PC-3 (cell line): ENCODE results near the gene TSGA10IP. TPM values are rescaled to one million over a fixed set of nuclear protein-coding genes. Genes with fewer than 3 reads are reported as not detected.

ENCODE experiments used
- ATAC-seq: fragments of 200-7000 bp; cut with Tn5 transposase; 2 replicates; pipeline ENCODE4 v1.9.1; 2020; ENCODE audit warnings: mild to moderate bottlenecking, moderate library complexity
- BruUV-seq: library from RNA; stranded (reverse); fragments of 400-500 nt; replicated peaks from 2 replicates; lab custom pipeline; 2021; lab: Mats Ljungman, UMichigan
- CTCF ChIA-PET: fragments of 300-600 bp; sonication (Branson Sonifier 250); formaldehyde crosslinking; loops from one replicate; lab custom pipeline; 2022; ENCODE audit warnings: antibody characterized with exemption; lab: Charles Lee
- POLR2A ChIA-PET: fragments of 300-600 bp; sonication (Branson Sonifier 250); formaldehyde crosslinking; loops from one replicate; lab custom pipeline; 2022; ENCODE audit warnings: antibody characterized with exemption; ENCODE audit not compliant: unreplicated experiment; lab: Charles Lee
- DNase-seq: peaks from one replicate; pipeline ENCODE4 v3.0.0-alpha.2; 2015
- H2AFZ ChIP-seq: fragments of 300-600 bp; sonication (generic); 2 replicates; pipeline ENCODE4 v1.6.0; 2016; ENCODE audit warnings: antibody characterized with exemption, low read length
- H3F3A ChIP-seq: fragments of 300-600 bp; sonication (generic); one replicate; pipeline ENCODE4 v1.6.0; 2017; ENCODE audit warnings: antibody characterized with exemption, low read length, control low read depth, mild to moderate bottlenecking; ENCODE audit not compliant: unreplicated experiment
- H3K27ac ChIP-seq: fragments of 300-600 bp; sonication (generic); 2 replicates; pipeline ENCODE4 v1.5.1; 2016; ENCODE audit warnings: mild to moderate bottlenecking, low read length
- H3K27me3 ChIP-seq: fragments of 300-600 bp; sonication (generic); 2 replicates; pipeline ENCODE4 v1.6.1; 2016; ENCODE audit warnings: low read length, mixed read lengths
- H3K36me3 ChIP-seq: fragments of 300-600 bp; sonication (generic); 2 replicates; pipeline ENCODE4 v1.6.1; 2016; ENCODE audit warnings: low read depth, mixed run types, low read length, mixed read lengths
- H3K4me1 ChIP-seq: fragments of 300-600 bp; sonication (generic); 2 replicates; pipeline ENCODE4 v1.5.1; 2016; ENCODE audit warnings: low read length; ENCODE audit not compliant: insufficient read depth
- H3K4me2 ChIP-seq: fragments of 300-600 bp; sonication (generic); 2 replicates; pipeline ENCODE4 v1.6.0; 2016; ENCODE audit warnings: low read length
- H3K4me3 ChIP-seq: fragments of 300-600 bp; sonication (generic); 2 replicates; pipeline ENCODE4 v1.5.1; 2016; ENCODE audit warnings: mild to moderate bottlenecking, low read length, mixed read lengths
- H3K79me2 ChIP-seq: fragments of 300-600 bp; sonication (generic); 2 replicates; pipeline ENCODE4 v1.6.1; 2017; ENCODE audit warnings: low read length, mixed read lengths
- H3K9ac ChIP-seq: fragments of 300-600 bp; sonication (generic); 2 replicates; pipeline ENCODE4 v1.6.0; 2016; ENCODE audit warnings: mild to moderate bottlenecking, low read length
- H3K9me2 ChIP-seq: fragments of 300-600 bp; sonication (generic); replicated peaks from 2 replicates; pipeline ENCODE4 v1.6.1; 2016; ENCODE audit warnings: mixed run types, low read length, mixed read lengths
- H3K9me3 ChIP-seq: fragments of 300-600 bp; sonication (generic); 2 replicates; pipeline ENCODE4 v1.6.1; 2016; ENCODE audit warnings: low read length, mixed read lengths
- H4K20me1 ChIP-seq: fragments of 300-600 bp; sonication (generic); 2 replicates; pipeline ENCODE4 v1.6.1; 2016; ENCODE audit warnings: low read length, mixed read lengths
- CTCF ChIP-seq: fragments of 300-600 bp; sonication (generic); conservative IDR thresholded peaks from 2 replicates; pipeline ENCODE4 v1.5.1; 2017; ENCODE audit warnings: antibody characterized with exemption, low read depth, mild to moderate bottlenecking, low read length
- EZH2 ChIP-seq: fragments of 300-600 bp; sonication (generic); IDR thresholded peaks from one replicate; pipeline ENCODE4 v1.6.1; 2017; ENCODE audit warnings: antibody characterized with exemption, mild to moderate bottlenecking, low read length; ENCODE audit not compliant: unreplicated experiment
- intact Hi-C: fragments of 100-400 bp; cut with micrococcal nuclease; formaldehyde crosslinking; loops from 2 replicates; pipeline ENCODE4 v1.9.0; 2023
- total RNA-seq: library from RNA; depleted of rRNA; stranded (reverse); fragments of >200 nt; gene quantifications from 2 replicates; pipeline ENCODE4 v1.2.3, GENCODE V29; 2014

Gene TSGA10IP
- total RNA-seq, 1 experiment from 2014 or later: not detected

- Histone ChIP-seq H3K27me3 (no peaks in the 10 kb centered on the region), H3K9ac (no peak overlapping the region), H3K36me3 (no peaks in the 10 kb centered on the region), H3F3A (no peaks in the 10 kb centered on the region), H3K79me2 (no peaks in the 10 kb centered on the region), H3K4me2 (no peak overlapping the region), H3K9me2 (no peaks in the 10 kb centered on the region), H3K4me1 (no peaks in the 10 kb centered on the region), H4K20me1 (no peaks in the 10 kb centered on the region), H3K9me3 (no peaks in the 10 kb centered on the region), H2AFZ (no peak overlapping the region), H3K27ac (no peak overlapping the region), H3K4me3 (no peak overlapping the region)
- no peak for TF ChIP-seq EZH2
- no peak for TF ChIP-seq CTCF
- ChIA-PET CTCF (interaction anchor here (0.5 kb wide), 1 partner anchor 46 kb away, joined by 7 read pairs; the partner anchor contains the start of gene FIBP), POLR2A (no interaction called here)
- BruUV-seq: no TSS peak
- ATAC-seq (no peak), DNase-seq (no peak)
- intact Hi-C loops: no loop called here
These were observed 11.3 kb upstream of the TSGA10IP start for GRCh38 chr11:65934014-65934413.

GRCh38 chr11:65937766-65938165, 7.5 kb upstream of the TSGA10IP start:
- POLR2A ChIA-PET: no interaction called here

More at GRCh38 chr11:65937766-65938165, 7.5 kb upstream of the TSGA10IP start:
- no peaks in the 10 kb centered on the region for H4K20me1 ChIP-seq
- H3K27ac ChIP-seq: no peak overlapping the region
- no peak overlapping the region for H3K9ac ChIP-seq
- H3F3A ChIP-seq: no peaks in the 10 kb centered on the region
- no peak overlapping the region for H3K4me2 ChIP-seq
- CTCF ChIA-PET: interaction anchor here (0.6 kb wide), 2 partner anchors 14 to 15 kb away, joined by 5 read pairs; no protein-coding TSS in a partner anchor
- DNase-seq: no peak
- no peaks in the 10 kb centered on the region for H3K79me2 ChIP-seq
- H2AFZ ChIP-seq: no peak overlapping the region
- H3K36me3 ChIP-seq: no peaks in the 10 kb centered on the region
- TF ChIP-seq CTCF (no peak), EZH2 (no peak)
- no peaks in the 10 kb centered on the region for H3K27me3 ChIP-seq
- H3K4me3 ChIP-seq: no peak overlapping the region
- BruUV-seq: no TSS peak
- no peak for ATAC-seq
- peaks cover 10% of the 10 kb centered on the region; the same call in 1 of the 2 replicates for H3K4me1 ChIP-seq
- H3K9me2 ChIP-seq: no peaks in the 10 kb centered on the region
- H3K9me3 ChIP-seq: no peaks in the 10 kb centered on the region
- intact Hi-C loops: no loop called here
